GM12892 (cell line): ENCODE data around the gene TMEM120A.

Source experiments
- POLR2A ChIP-seq: IDR thresholded peaks from 2 replicates; pipeline ENCODE4 v1.6.1; 2011; ENCODE audit warnings: low read depth, low read length, control low read depth
- POLR2AphosphoS5 ChIP-seq: IDR thresholded peaks from 2 replicates; pipeline ENCODE4 v1.6.1; 2011; ENCODE audit warnings: low read depth, low read length, control low read depth

- TF ChIP-seq POLR2A = peak; percentile 64; the same call in 1 of the 2 replicates
- 0 out of 2 replicates have a peak, but pooled peaks have one; percentile 46 for TF ChIP-seq POLR2AphosphoS5
These were observed at the start of gene TMEM120A for GRCh38 chr7:75994388-75995051.
